CD14-positive monocyte (primary cell): ENCODE data around the gene ADD2. TPM values are rescaled to one million over a fixed set of nuclear protein-coding genes. Genes with fewer than 3 reads are reported as not detected.

Experiments
- DNase-seq, 3 donors: peaks; one replicate each; pipeline ENCODE4 v3.0.0-alpha.2; 2011 to 2022
- H2AFZ ChIP-seq: 2 replicates; pipeline ENCODE4 v1.6.0; 2012; ENCODE audit warnings: mild to moderate bottlenecking, low read depth, low read length, inconsistent platforms; ENCODE audit not compliant: insufficient read depth, poor library complexity, severe bottlenecking
- H3K27ac ChIP-seq, 2 donors: 1 replicate in 1 of 2; 2 replicates in 1 of 2; pipeline ENCODE4 v1.5.1; 2012 to 2013; ENCODE audit warnings: low read length in 2 of 2, control low read depth in 1 of 2, inconsistent platforms in 1 of 2, low read depth in 1 of 2, mild to moderate bottlenecking in 1 of 2
- H3K27me3 ChIP-seq, 2 donors: one replicate each; pipeline versions ENCODE4 v1.6.0 to v1.6.1; 2011 to 2013; ENCODE audit warnings: low read length in 2 of 2; ENCODE audit not compliant: control insufficient read depth in 2 of 2, insufficient read depth in 2 of 2
- H3K36me3 ChIP-seq, 2 donors: replicated peaks in 1 of 2; 1 replicate in 1 of 2; 2 replicates in 1 of 2; pipeline versions ENCODE4 v1.5.1 to v1.6.1; 2012 to 2013; ENCODE audit warnings: low read length in 2 of 2, control low read depth in 1 of 2, inconsistent platforms in 1 of 2, mild to moderate bottlenecking in 1 of 2; ENCODE audit not compliant: insufficient read depth in 2 of 2, control insufficient read depth in 1 of 2
- H3K4me1 ChIP-seq, 2 donors: 1 replicate in 1 of 2; 2 replicates in 1 of 2; pipeline versions ENCODE4 v1.5.1 to v1.6.1; 2012 to 2013; ENCODE audit warnings: low read length in 2 of 2, control low read depth in 1 of 2, inconsistent platforms in 1 of 2, mild to moderate bottlenecking in 1 of 2, moderate library complexity in 1 of 2; ENCODE audit not compliant: insufficient read depth in 2 of 2, control insufficient read depth in 1 of 2
- H3K4me2 ChIP-seq: replicated peaks from 2 replicates; pipeline ENCODE3; 2012; ENCODE audit warnings: low read length, moderate library complexity, mild to moderate bottlenecking; ENCODE audit not compliant: poor library complexity, severe bottlenecking; ENCODE audit errors: extremely low read depth
- H3K4me3 ChIP-seq, 3 experiments: fragments of 200-600 bp in 1 of 3; sonication (generic) in 1 of 3; replicated peaks in 1 of 3; 1 replicate in 2 of 3; 2 replicates in 1 of 3; pipeline ENCODE4 v1.5.1; 2011 to 2013; ENCODE audit warnings: low read length in 3 of 3, mild to moderate bottlenecking in 3 of 3, control low read depth in 2 of 3, low read depth in 2 of 3, inconsistent platforms in 1 of 3, moderate library complexity in 1 of 3
- H3K79me2 ChIP-seq: 2 replicates; pipeline ENCODE4 v1.6.0; 2012; ENCODE audit warnings: mild to moderate bottlenecking, control low read depth, inconsistent platforms, low read length, moderate library complexity; ENCODE audit not compliant: insufficient read depth
- H3K9ac ChIP-seq: 2 replicates; pipeline ENCODE4 v1.6.0; 2017; ENCODE audit warnings: low read length, mild to moderate bottlenecking; ENCODE audit not compliant: insufficient read depth, poor library complexity, severe bottlenecking
- H3K9me3 ChIP-seq, 2 donors: replicated peaks in 1 of 2; 1 replicate in 1 of 2; 2 replicates in 1 of 2; pipeline versions ENCODE4 v1.5.1 to v1.6.1; 2012 to 2013; ENCODE audit warnings: low read length in 2 of 2, control low read depth in 1 of 2; ENCODE audit not compliant: control insufficient read depth in 1 of 2, insufficient read depth in 1 of 2
- H4K20me1 ChIP-seq: 2 replicates; pipeline ENCODE4 v1.6.0; 2012; ENCODE audit warnings: mild to moderate bottlenecking, low read length, control low read depth, moderate library complexity; ENCODE audit not compliant: insufficient read depth
- H3K27ac Mint-ChIP-seq, 7 donors: one replicate each; pipeline ENCODE4 v1.8.0; 2020; ENCODE audit warnings: mild to moderate bottlenecking in 7 of 7, mixed read lengths in 7 of 7, moderate library complexity in 6 of 7, inconsistent platforms in 2 of 7
- H3K27me3 Mint-ChIP-seq, 3 donors: one replicate each; pipeline ENCODE4 v1.8.0; 2021 to 2022; ENCODE audit warnings: low read depth in 3 of 3, mild to moderate bottlenecking in 3 of 3, mixed read lengths in 3 of 3, moderate library complexity in 3 of 3, inconsistent platforms in 1 of 3
- H3K36me3 Mint-ChIP-seq, 2 donors: one replicate each; pipeline ENCODE4 v1.8.0; 2020; ENCODE audit warnings: mixed read lengths in 2 of 2, inconsistent platforms in 1 of 2, mild to moderate bottlenecking in 1 of 2
- H3K4me1 Mint-ChIP-seq: one replicate; pipeline ENCODE4 v1.8.0; 2020; ENCODE audit warnings: mild to moderate bottlenecking, mixed read lengths
- H3K4me3 Mint-ChIP-seq, 2 donors: one replicate each; pipeline ENCODE4 v1.8.0; 2020; ENCODE audit warnings: mild to moderate bottlenecking in 2 of 2, mixed read lengths in 2 of 2, moderate library complexity in 1 of 2
- H3K9me3 Mint-ChIP-seq, 7 donors: one replicate each; pipeline ENCODE4 v1.8.0; 2020 to 2022; ENCODE audit warnings: mixed read lengths in 7 of 7, mild to moderate bottlenecking in 6 of 7, moderate library complexity in 6 of 7, inconsistent platforms in 2 of 7
- WGBS: methylation state at CpG from one replicate; pipeline ENCODE4 v1.1.5; 2013; ENCODE audit warnings: missing lambda C conversion rate; ENCODE audit not compliant: insufficient coverage; 5-methylcytosine and 5-hydroxymethylcytosine counted together
- intact Hi-C, 2 donors: fragments of 100-400 bp; cut with micrococcal nuclease; formaldehyde crosslinking; loops; one replicate each; pipeline versions ENCODE4 v1.15.0 to v1.15.1; 2023
- polyA plus RNA-seq, 3 donors: library from polyadenylated mRNA; depleted of rRNA in 1 of 3; unstranded in 2 of 3; stranded (reverse) in 1 of 3; fragments of 300-500 nt in 2 of 3; fragments of >200 nt in 1 of 3; fragmentation: Illumina TruSeq in 2 of 3; gene quantifications; 1 replicate in 2 of 3; 2 replicates in 1 of 3; pipeline ENCODE4 v1.2.3, GENCODE V29; 2012 to 2021
- TF ChIP-seq, protein P1 (sequence below): fragments of 200-600 bp; IDR thresholded peaks from one replicate; pipeline ENCODE4 v1.8.0; 2022; ENCODE audit warnings: antibody characterized with exemption, mild to moderate bottlenecking

The ADD2 gene
- polyA plus RNA-seq, 3 donors, result 0.18 to 0.56 (median 0.26) TPM

DNA sequence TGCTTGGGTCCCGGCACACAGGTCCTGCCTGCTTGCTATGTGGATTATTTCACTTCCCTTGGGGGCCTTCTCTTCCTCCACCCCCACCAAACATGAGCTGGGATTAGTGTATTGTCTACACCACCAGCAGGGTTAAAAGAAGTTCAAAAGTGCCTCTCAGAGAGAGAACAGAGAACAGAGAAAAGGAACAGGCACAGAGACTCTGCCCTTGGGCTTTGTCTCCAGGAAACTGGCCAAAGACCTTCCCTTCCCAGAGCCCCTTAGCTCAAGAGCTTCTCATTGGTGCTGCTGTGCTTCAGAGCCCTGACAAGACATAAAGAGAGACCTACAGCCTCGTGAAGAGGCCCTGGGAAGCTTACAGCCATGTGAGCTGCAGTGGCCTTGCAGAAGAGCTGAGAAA is 29.5 kb upstream of the ADD2 start:
- peaks cover 0 to 5% of the 10 kb centered on the region in 2 donors for H3K9me3 ChIP-seq
- H3K4me3 ChIP-seq, result peak overlapping the region in 1 of 3 experiments; percentile 1
- no peaks in the 10 kb centered on the region for H3K79me2 ChIP-seq
- peaks cover 56 to 67% of the 10 kb centered on the region in 2 donors for H3K4me1 ChIP-seq
- H3K27me3 ChIP-seq, result no peaks in the 10 kb centered on the region
- H3K36me3 ChIP-seq, result no peaks in the 10 kb centered on the region
- H3K4me2 ChIP-seq, result peak overlapping the region; percentile 14
- H3K9ac ChIP-seq, result no peak overlapping the region
- peak in 2 of 3 donors; percentile 7 to 9 for DNase-seq
- H3K4me1 Mint-ChIP-seq, result peaks cover 53% of the 10 kb centered on the region
- WGBS, result 29% methylated on average over 1 of the region's 2 CpGs
- H3K4me3 Mint-ChIP-seq, result peak overlapping the region in 1 of 2 donors; percentile 32
- H2AFZ ChIP-seq, result peak overlapping the region; percentile 9
- TF ChIP-seq, protein P1, sequence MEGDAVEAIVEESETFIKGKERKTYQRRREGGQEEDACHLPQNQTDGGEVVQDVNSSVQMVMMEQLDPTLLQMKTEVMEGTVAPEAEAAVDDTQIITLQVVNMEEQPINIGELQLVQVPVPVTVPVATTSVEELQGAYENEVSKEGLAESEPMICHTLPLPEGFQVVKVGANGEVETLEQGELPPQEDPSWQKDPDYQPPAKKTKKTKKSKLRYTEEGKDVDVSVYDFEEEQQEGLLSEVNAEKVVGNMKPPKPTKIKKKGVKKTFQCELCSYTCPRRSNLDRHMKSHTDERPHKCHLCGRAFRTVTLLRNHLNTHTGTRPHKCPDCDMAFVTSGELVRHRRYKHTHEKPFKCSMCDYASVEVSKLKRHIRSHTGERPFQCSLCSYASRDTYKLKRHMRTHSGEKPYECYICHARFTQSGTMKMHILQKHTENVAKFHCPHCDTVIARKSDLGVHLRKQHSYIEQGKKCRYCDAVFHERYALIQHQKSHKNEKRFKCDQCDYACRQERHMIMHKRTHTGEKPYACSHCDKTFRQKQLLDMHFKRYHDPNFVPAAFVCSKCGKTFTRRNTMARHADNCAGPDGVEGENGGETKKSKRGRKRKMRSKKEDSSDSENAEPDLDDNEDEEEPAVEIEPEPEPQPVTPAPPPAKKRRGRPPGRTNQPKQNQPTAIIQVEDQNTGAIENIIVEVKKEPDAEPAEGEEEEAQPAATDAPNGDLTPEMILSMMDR, result no peak
- H3K27me3 Mint-ChIP-seq, result peaks cover 4 to 8% (median 4%) of the 10 kb centered on the region in 3 donors
- no peaks in the 10 kb centered on the region for H4K20me1 ChIP-seq
- peak overlapping the region; percentile 63 to 76 for H3K27ac ChIP-seq
- peak overlapping the region; percentile 51 to 91 (median 84) for H3K27ac Mint-ChIP-seq
- H3K36me3 Mint-ChIP-seq, result peaks cover 7 to 9% of the 10 kb centered on the region in 2 donors
- peaks cover 7 to 20% (median 17%) of the 10 kb centered on the region in 7 donors for H3K9me3 Mint-ChIP-seq
- intact Hi-C loops, result no loop called here

DNA sequence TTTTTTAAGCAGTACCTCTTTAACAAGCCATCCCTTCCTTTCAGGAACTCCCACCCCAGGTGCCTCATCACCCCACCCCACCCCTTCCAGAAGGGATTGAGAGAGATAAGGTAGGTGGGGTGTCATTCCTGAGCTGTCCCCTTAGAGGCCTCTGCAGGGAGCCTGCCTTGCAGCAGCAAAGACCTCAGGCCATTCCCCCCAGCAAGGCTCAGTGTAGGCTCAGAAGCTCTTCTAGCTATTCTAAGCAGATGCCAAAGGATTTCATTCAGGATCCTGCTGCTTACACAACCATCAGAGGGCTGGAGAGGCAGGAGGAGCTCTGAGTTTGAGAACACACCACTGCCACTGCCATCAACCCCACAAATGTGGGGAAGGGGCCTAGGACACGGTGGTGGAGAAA is 28.3 kb upstream of the ADD2 start:
- Histone ChIP-seq H3K4me1 (peaks cover 67 to 80% of the 10 kb centered on the region in 2 donors), H3K79me2 (no peaks in the 10 kb centered on the region), H3K9me3 (peaks cover 0 to 5% of the 10 kb centered on the region in 2 donors), H3K27ac (no peak overlapping the region), H3K4me3 (no peak overlapping the region), H3K4me2 (no peak overlapping the region), H4K20me1 (no peaks in the 10 kb centered on the region), H3K36me3 (no peaks in the 10 kb centered on the region), H2AFZ (no peak overlapping the region), H3K9ac (no peak overlapping the region), H3K27me3 (peaks cover 2 to 3% of the 10 kb centered on the region in 2 donors)
- Mint-ChIP-seq H3K4me3 (no peak overlapping the region), H3K4me1 (peaks cover 63% of the 10 kb centered on the region), H3K36me3 (peaks cover 14 to 17% of the 10 kb centered on the region in 2 donors), H3K27me3 (peaks cover 4 to 13% (median 8%) of the 10 kb centered on the region in 3 donors), H3K27ac (no peak overlapping the region), H3K9me3 (peaks cover 7 to 20% (median 17%) of the 10 kb centered on the region in 7 donors)
- intact Hi-C loops, result no loop called here
- WGBS, result 90% methylated on average over 1 of the region's 1 CpG
- TF ChIP-seq, protein P1, result no peak
- DNase-seq, result no peak
